Left lung (tissue), 10 donors: Measurements from ENCODE around the gene COL20A1. TPM values are rescaled to one million over a fixed set of nuclear protein-coding genes. Genes with fewer than 3 reads are reported as not detected.

Experiments
- ATAC-seq: fragments of 200-7000 bp; cut with Tn5 transposase; one replicate; pipeline ENCODE4 v1.9.1; 2020; ENCODE audit warnings: moderate library complexity
- DNase-seq, 4 donors: peaks; one replicate each; pipeline ENCODE4 v3.0.0-alpha.2; 2013 to 2020
- H3K27ac ChIP-seq, 2 donors: fragments of 200-600 bp; sonication (generic) in 1 of 2; one replicate each; pipeline versions ENCODE4 v1.5.0 to v1.8.0; 2020 to 2021
- H3K27me3 ChIP-seq, 2 donors: fragments of 200-600 bp; sonication (generic) in 1 of 2; one replicate each; pipeline versions ENCODE4 v1.5.0 to v1.8.0; 2020 to 2021
- H3K36me3 ChIP-seq, 2 donors: fragments of 200-600 bp; sonication (generic) in 1 of 2; one replicate each; pipeline versions ENCODE4 v1.5.0 to v1.8.0; 2020 to 2021
- H3K4me1 ChIP-seq, 2 donors: fragments of 200-600 bp; one replicate each; pipeline ENCODE4 v1.8.0; 2021
- H3K4me3 ChIP-seq, 2 donors: fragments of 200-600 bp; sonication (generic) in 1 of 2; one replicate each; pipeline versions ENCODE4 v1.5.0 to v1.8.0; 2020 to 2021; ENCODE audit warnings: mild to moderate bottlenecking in 1 of 2
- H3K9me3 ChIP-seq, 2 donors: fragments of 200-600 bp; sonication (generic) in 1 of 2; one replicate each; pipeline versions ENCODE4 v1.5.0 to v1.8.0; 2020 to 2021
- CTCF ChIP-seq, 2 donors: fragments of 200-600 bp; sonication (generic) in 1 of 2; IDR thresholded peaks; one replicate each; pipeline versions ENCODE4 v1.5.0 to v1.8.0; 2021; ENCODE audit warnings: antibody characterized with exemption in 2 of 2
- intact Hi-C, 2 donors: fragments of 100-400 bp; cut with DNase I; formaldehyde crosslinking; loops; one replicate each; pipeline versions ENCODE4 v1.11.2 to v1.14.2; 2022
- polyA plus RNA-seq, 6 donors: library from polyadenylated mRNA; unstranded; fragments of 120-200 nt; gene quantifications; one replicate each; pipeline ENCODE4 v1.2.1, GENCODE V29; 2013; ENCODE audit not compliant: insufficient read length in 6 of 6
- total RNA-seq, 2 donors: library from RNA; stranded (reverse); fragmentation: NEBNext Ultra II Directional; extraction: Animal tissue kit (Norgen Biotek cat#: 25700); gene quantifications; one replicate each; pipeline ENCODE4 v1.2.1, GENCODE V29; 2021
- donor health status: DM: no; HTN: yes; CAD: no.
- donor health status: DM: no; HTN: no; CAD: no.

The COL20A1 gene
- total and polyA plus RNA-seq, 8 donors = 0.08 to 0.31 (median 0.24) TPM; not detected in 2

DNA sequence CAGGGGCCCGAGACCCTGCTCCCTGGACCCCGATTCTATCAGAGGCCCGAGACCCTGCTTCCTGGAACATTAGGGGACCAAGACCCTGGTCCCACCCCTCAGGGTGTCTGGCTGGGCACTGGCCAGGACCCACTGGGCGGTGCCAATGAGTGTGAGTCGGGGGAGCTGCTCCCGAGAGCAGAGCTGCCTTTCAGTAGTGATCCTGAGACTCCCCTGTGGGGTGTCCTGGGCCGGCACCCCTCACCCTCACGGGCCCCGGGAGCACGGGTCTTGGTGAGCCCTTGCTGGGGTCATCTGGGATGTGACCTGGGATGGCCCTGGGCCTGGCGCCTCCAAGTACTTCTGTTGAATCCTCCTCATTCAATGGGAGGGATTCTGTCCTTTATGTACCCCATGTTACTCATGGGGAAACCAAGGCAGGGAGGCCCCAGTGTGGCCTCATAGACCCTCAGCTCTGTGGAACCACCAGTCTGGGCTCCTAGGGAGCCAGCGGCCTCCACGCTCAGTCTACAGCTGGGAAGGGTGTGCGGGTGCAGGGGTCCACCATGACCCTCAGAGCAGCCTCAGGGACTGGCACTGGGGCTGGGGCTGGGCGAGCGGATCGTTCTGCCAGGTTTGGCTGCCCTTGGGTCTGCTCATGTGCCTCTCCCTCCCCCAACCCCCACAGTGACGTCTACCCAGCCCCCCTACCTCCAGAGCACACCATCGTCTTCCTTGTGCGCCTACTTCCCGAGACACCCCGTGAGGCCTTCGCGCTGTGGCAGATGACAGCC is 25.6 kb downstream of the COL20A1 start:
- no peak for ATAC-seq
- intact Hi-C loops = no loop called here
- Histone ChIP-seq H3K27me3 (peaks cover 0 to 86% of the 10 kb centered on the region in 2 donors), H3K4me1 (no peaks in the 10 kb centered on the region), H3K36me3 (no peaks in the 10 kb centered on the region), H3K9me3 (no peaks in the 10 kb centered on the region), H3K27ac (no peak overlapping the region), H3K4me3 (no peak overlapping the region)
- no peak for TF ChIP-seq CTCF (IDR thresholded peaks at IDR 0.05)
- peak in 1 of 4 donors; percentile 63 for DNase-seq

DNA sequence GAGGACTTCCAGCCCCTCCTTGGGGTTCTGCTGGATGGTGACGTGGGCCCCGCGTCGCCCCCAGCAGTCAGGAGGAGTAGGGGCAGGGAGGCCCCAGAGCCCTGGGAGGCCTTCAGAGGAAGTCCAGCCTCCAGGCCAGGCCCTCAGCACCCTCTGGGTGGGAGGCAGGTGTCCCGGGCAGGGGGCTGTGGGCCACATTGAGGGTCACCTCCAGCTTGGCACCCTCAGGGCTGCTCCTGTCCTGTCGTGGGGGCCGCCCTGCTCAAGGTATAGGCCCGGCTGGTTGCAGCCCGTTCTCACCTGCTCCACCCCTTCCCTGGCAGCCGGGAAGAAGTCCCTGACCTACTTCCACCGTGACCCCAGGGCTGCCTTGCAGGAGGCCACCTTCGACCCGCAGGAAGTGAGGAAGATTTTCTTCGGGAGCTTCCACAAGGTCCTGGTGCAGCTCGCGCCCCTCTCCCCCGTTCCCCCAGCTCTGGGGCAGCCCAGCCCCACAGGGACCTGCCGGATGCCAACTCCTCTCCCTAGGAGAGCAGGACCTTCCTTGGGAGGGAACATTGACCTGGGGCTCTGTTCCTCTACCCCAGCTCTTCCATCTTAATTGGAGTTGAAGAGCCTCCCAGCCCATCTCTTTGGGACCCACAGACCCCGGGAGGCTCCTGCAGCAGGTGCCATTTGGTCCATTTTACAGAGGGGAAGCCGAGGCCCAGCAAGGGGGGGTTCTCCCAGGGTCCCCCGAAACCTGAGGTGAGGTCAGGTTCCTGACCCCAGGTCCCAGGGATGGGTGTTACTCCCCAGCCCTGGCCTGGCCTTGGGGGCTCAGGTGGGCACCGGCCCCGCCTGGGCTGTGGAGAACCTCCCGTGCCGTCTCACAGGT is 26.4 kb downstream of the COL20A1 start:
- intact Hi-C loops = no loop called here
- peaks cover 0 to 82% of the 10 kb centered on the region in 2 donors for H3K27me3 ChIP-seq
- H3K36me3 ChIP-seq = no peaks in the 10 kb centered on the region
- no peak for TF ChIP-seq CTCF (IDR thresholded peaks at IDR 0.05)
- H3K9me3 ChIP-seq = no peaks in the 10 kb centered on the region
- H3K4me3 ChIP-seq = no peak overlapping the region
- peak in 1 of 4 donors; percentile 68 for DNase-seq
- H3K27ac ChIP-seq = no peak overlapping the region
- no peaks in the 10 kb centered on the region for H3K4me1 ChIP-seq
- ATAC-seq = no peak

- Histone ChIP-seq H3K4me3 (no peak overlapping the region), H3K9me3 (no peaks in the 10 kb centered on the region), H3K36me3 (no peaks in the 10 kb centered on the region), H3K27ac (no peak overlapping the region), H3K27me3 (peaks cover 0 to 78% of the 10 kb centered on the region in 2 donors), H3K4me1 (no peaks in the 10 kb centered on the region)
- TF ChIP-seq CTCF (IDR thresholded peaks at IDR 0.05) = no peak
- DNase-seq = peak in 1 of 4 donors; percentile 76
- intact Hi-C loops = no loop called here
- no peak for ATAC-seq
Measured at GRCh38 chr20:63320041-63320511, 27.1 kb downstream of the COL20A1 start.

DNA sequence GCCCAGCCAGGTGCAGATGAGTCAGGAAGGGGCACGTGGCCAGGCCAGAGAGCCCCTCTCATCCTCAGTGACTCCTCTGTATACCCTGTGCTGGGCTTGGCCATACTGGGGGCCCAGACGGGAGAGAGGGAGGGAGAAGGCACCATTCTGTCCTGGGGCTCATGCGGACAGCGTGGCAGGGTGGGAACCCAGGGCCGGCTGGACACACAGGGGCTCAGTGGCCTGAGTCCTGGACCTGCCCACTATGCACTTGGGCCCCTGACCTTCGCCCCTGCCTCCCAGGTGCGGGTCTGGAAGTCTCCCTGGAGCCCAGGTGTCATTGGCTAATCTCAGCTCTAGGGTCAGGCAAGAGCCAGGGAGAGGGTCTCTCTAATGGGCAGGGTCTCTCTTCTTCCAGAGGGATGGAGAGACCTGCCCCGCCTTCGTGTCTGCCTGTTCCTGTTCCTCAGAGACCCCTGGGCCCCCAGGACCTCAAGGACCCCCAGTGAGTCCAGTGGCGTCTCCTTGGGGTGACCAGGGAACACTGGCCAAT is 27.7 kb downstream of the COL20A1 start:
- Histone ChIP-seq H3K27ac (no peak overlapping the region), H3K27me3 (peaks cover 0 to 77% of the 10 kb centered on the region in 2 donors), H3K4me3 (no peak overlapping the region), H3K4me1 (no peaks in the 10 kb centered on the region), H3K36me3 (no peaks in the 10 kb centered on the region), H3K9me3 (no peaks in the 10 kb centered on the region)
- ATAC-seq = no peak
- intact Hi-C loops = no loop called here
- peak in 1 of 4 donors; percentile 47 for DNase-seq
- TF ChIP-seq CTCF (IDR thresholded peaks at IDR 0.05) = no peak
